AG10803 (cell line): ENCODE results near the gene DNAJC13.
"Not testable (repeated sequence)": the region's sequence is repeated elsewhere in the genome, so short reads cannot be mapped to it uniquely, and the experiment has no call there.

ENCODE experiments used
- DNase-seq: peaks from one replicate; pipeline ENCODE4 v3.0.0; 2010; ENCODE audit warnings: low read depth
- H3K4me3 ChIP-seq: 2 replicates; pipeline ENCODE4 v1.5.1; 2011; ENCODE audit warnings: mild to moderate bottlenecking, low read length, control low read depth
- CTCF ChIP-seq: conservative IDR thresholded peaks from 2 replicates; pipeline ENCODE4 v1.5.1; 2011; ENCODE audit warnings: mild to moderate bottlenecking, low read length, control low read depth, inconsistent platforms

Gene DNAJC13, protein sequence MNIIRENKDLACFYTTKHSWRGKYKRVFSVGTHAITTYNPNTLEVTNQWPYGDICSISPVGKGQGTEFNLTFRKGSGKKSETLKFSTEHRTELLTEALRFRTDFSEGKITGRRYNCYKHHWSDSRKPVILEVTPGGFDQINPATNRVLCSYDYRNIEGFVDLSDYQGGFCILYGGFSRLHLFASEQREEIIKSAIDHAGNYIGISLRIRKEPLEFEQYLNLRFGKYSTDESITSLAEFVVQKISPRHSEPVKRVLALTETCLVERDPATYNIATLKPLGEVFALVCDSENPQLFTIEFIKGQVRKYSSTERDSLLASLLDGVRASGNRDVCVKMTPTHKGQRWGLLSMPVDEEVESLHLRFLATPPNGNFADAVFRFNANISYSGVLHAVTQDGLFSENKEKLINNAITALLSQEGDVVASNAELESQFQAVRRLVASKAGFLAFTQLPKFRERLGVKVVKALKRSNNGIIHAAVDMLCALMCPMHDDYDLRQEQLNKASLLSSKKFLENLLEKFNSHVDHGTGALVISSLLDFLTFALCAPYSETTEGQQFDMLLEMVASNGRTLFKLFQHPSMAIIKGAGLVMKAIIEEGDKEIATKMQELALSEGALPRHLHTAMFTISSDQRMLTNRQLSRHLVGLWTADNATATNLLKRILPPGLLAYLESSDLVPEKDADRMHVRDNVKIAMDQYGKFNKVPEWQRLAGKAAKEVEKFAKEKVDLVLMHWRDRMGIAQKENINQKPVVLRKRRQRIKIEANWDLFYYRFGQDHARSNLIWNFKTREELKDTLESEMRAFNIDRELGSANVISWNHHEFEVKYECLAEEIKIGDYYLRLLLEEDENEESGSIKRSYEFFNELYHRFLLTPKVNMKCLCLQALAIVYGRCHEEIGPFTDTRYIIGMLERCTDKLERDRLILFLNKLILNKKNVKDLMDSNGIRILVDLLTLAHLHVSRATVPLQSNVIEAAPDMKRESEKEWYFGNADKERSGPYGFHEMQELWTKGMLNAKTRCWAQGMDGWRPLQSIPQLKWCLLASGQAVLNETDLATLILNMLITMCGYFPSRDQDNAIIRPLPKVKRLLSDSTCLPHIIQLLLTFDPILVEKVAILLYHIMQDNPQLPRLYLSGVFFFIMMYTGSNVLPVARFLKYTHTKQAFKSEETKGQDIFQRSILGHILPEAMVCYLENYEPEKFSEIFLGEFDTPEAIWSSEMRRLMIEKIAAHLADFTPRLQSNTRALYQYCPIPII (N-terminal part only)

GRCh38 chr3:132416807-132417694 lies at the start of gene DNAJC13:
Gene DNAJC13, plus strand, starts transcription at chr3:132417502. Its CDS starts 17,049 bp downstream, at chr3:132434551.
- TF ChIP-seq CTCF: no peak
- peak; percentile 93 for DNase-seq
- peak within 1 kb of the TSS; percentile 99 for H3K4me3 ChIP-seq

DNA sequence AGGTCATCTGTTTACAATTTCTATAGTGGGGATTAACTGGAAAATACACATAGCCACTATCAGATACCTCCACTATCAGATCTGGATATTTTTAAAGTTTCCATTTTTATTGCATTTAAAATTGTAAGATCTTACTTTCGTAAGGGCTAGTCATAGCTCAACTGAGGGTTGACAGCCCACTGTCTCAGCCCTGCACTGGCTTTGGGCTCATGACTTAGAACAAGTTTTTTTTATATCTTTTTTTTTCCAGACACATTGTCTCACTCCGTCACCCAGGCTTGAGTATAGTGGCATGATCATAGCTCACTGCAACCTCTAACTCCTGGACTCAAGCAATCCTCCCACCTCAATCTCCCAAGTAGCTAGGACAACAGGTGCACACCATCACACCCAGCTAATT lies 48.8 kb upstream of the DNAJC13 start:
- TF ChIP-seq CTCF: no peak
- no peak for DNase-seq
- no peak overlapping the region for H3K4me3 ChIP-seq

DNA sequence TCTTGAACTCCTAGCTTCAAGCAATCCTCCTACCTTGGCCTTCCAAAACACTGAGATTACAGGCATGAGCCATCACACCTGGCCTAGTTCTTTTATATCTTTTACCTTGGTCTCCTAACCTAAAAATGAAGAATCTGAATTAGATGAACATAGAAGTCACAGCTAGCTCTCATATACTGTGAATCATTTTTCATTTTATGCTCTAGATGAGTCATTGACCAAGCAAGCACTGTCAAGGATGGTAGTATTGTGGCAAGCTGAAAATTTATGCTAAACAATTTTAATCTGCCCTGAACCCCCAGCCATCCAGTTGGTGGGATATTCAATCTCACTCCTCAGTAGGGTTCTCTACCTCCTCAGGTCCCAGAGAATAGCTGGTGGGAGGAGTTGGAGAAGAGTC lies 48.3 kb upstream of the DNAJC13 start:
- no peak for DNase-seq
- H3K4me3 ChIP-seq: no peak overlapping the region
- no peak for TF ChIP-seq CTCF

DNA sequence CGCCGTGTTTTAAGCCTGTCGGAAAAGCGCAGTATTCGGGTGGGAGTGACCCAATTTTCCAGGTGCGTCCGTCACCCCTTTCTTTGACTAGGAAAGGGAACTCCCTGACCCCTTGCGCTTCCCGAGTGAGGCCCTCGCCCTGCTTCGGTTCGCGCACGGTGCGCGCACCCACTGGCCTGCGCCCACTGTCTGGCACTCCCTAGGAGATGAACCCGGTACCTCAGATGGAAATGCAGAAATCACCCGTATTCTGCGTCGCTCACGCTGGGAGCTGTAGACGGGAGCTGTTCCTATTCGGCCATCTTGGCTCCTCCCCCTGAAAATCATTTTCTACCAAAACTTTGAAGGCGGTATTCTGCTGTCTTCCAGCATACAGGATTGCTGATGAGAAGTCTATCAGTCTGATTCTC lies 40.4 kb upstream of the DNAJC13 start:
- not testable (repeated sequence) for H3K4me3 ChIP-seq, DNase-seq

- no peak for TF ChIP-seq CTCF
- no peak overlapping the region for H3K4me3 ChIP-seq
- DNase-seq: no peak
Measured at GRCh38 chr3:132378048-132378762, 39.1 kb upstream of the DNAJC13 start.

- H3K4me3 ChIP-seq: no peak overlapping the region
- TF ChIP-seq CTCF: no peak
- DNase-seq: no peak
Measured at GRCh38 chr3:132378846-132379245, 38.5 kb upstream of the DNAJC13 start.
